NB4 (cell line): ENCODE data around the gene PBXIP1.

ENCODE experiments used
- DNase-seq: peaks from one replicate; pipeline ENCODE4 v3.0.0; 2010; ENCODE audit warnings: low read depth
- H3K4me3 ChIP-seq: one replicate; pipeline ENCODE4 v1.5.1; 2011; ENCODE audit warnings: mild to moderate bottlenecking, low read depth, low read length, moderate library complexity
- MYC ChIP-seq: IDR thresholded peaks from 2 replicates; pipeline ENCODE4 v1.6.1; 2011; ENCODE audit warnings: low read depth, low read length
- POLR2A ChIP-seq: IDR thresholded peaks from 2 replicates; pipeline ENCODE4 v1.6.1; 2011; ENCODE audit warnings: mild to moderate bottlenecking; ENCODE audit not compliant: insufficient read length; ENCODE audit errors: extremely low read depth
- TF ChIP-seq, protein P1 (sequence below): IDR thresholded peaks from one replicate; pipeline ENCODE4 v1.5.1; 2012; ENCODE audit warnings: low read depth, low read length
- TF ChIP-seq, protein P2 (sequence below): IDR thresholded peaks from 2 replicates; pipeline ENCODE4 v1.6.1; 2011; ENCODE audit warnings: low read depth, low read length

Gene PBXIP1

DNA sequence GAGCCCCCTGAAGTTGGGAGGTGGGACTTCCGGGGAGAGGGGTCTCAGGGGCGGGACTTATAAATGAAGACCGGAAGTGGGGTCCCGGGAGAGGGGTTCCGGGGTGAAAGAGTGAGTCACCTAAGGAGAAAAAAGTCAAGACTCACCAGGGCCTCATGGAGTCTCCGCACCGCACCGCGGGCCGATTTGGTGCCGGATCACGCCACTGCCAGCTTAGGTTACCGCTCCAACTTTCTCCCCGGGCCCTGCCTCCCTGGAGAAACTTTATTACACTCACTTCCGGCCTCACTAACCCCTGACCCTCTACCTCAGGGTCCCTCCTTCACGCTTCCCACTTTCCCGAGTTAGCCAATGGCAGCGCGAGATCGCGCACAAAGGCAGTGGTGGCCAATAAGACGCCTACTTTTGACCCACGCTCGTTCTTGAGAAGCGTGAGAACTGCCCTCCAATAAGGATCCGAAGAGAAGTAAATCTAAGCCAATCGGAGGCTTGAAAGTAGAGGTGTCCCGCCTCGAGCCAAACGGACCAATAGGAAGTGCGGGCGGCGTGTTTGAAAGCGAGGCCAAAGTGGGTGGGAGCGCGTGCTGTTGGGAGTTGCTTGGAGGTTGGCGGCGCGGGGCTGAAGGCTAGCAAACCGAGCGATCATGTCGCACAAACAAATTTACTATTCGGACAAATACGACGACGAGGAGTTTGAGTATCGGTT is 18.4 kb upstream of the PBXIP1 start, which contains the start of gene CKS1B:
CKS1B (plus strand) TSS at position 580 of the 706 bp plus-strand sequence; CDS start at position 645, 65 bp downstream.
- TF ChIP-seq POLR2A (no peak), MYC (no peak; the same call in none of the 2 replicates)
- TF ChIP-seq, protein P1, sequence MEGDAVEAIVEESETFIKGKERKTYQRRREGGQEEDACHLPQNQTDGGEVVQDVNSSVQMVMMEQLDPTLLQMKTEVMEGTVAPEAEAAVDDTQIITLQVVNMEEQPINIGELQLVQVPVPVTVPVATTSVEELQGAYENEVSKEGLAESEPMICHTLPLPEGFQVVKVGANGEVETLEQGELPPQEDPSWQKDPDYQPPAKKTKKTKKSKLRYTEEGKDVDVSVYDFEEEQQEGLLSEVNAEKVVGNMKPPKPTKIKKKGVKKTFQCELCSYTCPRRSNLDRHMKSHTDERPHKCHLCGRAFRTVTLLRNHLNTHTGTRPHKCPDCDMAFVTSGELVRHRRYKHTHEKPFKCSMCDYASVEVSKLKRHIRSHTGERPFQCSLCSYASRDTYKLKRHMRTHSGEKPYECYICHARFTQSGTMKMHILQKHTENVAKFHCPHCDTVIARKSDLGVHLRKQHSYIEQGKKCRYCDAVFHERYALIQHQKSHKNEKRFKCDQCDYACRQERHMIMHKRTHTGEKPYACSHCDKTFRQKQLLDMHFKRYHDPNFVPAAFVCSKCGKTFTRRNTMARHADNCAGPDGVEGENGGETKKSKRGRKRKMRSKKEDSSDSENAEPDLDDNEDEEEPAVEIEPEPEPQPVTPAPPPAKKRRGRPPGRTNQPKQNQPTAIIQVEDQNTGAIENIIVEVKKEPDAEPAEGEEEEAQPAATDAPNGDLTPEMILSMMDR = no peak
- TF ChIP-seq, protein P2, sequence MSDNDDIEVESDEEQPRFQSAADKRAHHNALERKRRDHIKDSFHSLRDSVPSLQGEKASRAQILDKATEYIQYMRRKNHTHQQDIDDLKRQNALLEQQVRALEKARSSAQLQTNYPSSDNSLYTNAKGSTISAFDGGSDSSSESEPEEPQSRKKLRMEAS = peak; percentile 70; the same call in 1 of the 2 replicates
- peak; percentile 99 for DNase-seq
- H3K4me3 ChIP-seq = peak within 1 kb of the TSS; percentile 95

DNA sequence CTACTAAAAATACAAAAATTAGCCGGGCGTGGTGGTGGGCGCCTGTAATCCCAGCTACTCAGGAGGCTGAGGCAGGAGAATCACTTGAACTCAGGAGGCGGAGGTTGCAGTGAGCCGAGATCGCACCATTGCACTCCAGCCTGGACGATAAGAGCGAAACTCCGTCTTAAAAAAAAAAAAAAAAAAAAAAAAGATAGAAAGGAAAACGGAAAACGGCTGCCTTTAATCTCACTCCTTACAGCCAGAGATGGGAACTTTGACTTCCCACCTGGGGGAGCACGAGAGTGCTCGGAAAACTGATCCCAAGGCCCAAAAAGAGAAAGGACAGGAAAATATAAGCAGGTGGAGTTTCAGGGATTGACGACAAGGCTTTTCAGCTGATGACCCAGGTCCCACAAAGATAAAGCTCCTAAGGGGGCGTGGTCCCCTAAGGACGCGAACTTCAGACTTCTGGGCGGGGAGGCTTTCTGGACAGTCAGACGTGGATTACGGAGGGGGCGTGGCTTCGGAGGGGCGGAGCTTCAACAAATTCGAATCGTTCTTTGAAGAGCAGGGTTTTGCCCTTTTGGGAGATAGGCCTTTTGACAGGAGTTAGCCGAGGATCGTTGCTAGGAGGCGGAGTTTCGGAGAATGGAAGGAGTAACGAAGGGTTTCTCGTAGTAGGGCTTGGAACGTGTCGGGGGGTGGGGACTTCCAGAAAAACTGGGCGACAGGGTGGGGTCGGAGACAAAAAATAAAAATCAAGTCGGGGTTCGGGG is 17.6 kb upstream of the PBXIP1 start:
- TF ChIP-seq, protein P1 = no peak
- TF ChIP-seq MYC = no peak
- TF ChIP-seq, protein P2 = no peak; the same call in 1 of the 2 replicates
- TF ChIP-seq POLR2A = peak; percentile 20
- peak overlapping the region; percentile 86 for H3K4me3 ChIP-seq
- DNase-seq = peak; percentile 95

GRCh38 chr1:154972517-154973343 is 16.8 kb upstream of the PBXIP1 start:
- H3K4me3 ChIP-seq = peak overlapping the region; percentile 86
- no peak for TF ChIP-seq POLR2A
- TF ChIP-seq, protein P1 = no peak
- TF ChIP-seq, protein P2 = no peak
- no peak for TF ChIP-seq MYC
- no peak for DNase-seq

DNA sequence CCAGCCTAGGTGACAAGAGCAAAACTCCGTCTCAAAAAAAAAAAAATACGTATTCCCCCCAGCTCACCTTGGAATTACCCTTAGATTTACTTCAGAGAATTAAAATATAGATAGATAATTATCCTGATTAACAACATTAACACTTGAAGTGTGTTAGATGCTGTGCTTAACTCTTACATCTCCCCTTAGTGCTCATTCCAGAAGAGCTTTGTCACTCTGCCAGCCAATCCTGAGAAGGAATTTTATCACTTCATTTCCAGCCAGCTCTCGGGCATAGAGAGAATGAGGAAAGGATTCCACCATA is 16.3 kb upstream of the PBXIP1 start:
- no peak overlapping the region for H3K4me3 ChIP-seq
- DNase-seq = no peak
- TF ChIP-seq, protein P2 = no peak
- TF ChIP-seq MYC (no peak), POLR2A (no peak)
- TF ChIP-seq, protein P1 = no peak

DNA sequence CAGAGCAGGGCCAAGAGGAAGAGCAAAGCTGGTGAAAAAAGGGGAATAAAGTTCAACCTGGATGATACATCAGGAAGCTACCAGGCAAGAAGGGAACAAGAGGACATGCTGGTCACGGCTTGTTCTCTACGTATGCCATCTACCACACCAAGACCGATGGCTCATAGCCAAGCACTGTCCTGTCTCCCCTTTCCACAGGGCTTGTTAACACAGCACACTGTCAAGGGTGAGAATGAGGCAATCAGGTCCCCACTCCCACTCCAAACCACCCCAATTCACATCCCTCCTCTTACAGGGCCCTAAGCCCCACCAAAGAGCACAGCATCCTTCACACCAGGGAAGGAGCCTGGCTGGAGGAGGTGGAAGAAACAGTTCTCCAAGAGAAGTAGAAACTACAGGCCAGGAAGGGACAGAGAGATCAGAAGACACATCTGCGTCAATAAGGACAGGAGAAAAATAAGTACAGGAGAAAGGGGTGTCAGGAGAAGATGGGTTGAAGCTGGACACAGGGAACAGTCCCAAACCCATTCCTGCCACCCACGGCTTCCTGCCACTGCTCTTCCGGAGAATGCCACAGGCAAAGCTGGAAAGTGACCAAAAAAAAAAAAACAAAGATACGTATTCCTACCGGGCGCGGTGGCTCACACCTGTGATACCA is 15.6 kb upstream of the PBXIP1 start:
- H3K4me3 ChIP-seq = peak overlapping the region; percentile 3
- TF ChIP-seq MYC = no peak
- TF ChIP-seq, protein P1 = no peak
- TF ChIP-seq, protein P2 = no peak
- TF ChIP-seq POLR2A = no peak
- DNase-seq = no peak
